HG03108 (cell line): Measurements from ENCODE around the gene TRIM69.
A peak's percentile ranks its signal among the peaks of the same experiment; 100 is the strongest.
"Not testable (repeated sequence)": the region's sequence is repeated elsewhere in the genome, so short reads cannot be mapped to it uniquely, and the experiment has no call there.

Experiments
- ATAC-seq: cut with Tn5 transposase; IDR thresholded peaks from one replicate; pipeline ENCODE4 v1.9.1; 2021; ENCODE audit warnings: moderate library complexity; ENCODE audit not compliant: unreplicated experiment

Gene TRIM69

DNA sequence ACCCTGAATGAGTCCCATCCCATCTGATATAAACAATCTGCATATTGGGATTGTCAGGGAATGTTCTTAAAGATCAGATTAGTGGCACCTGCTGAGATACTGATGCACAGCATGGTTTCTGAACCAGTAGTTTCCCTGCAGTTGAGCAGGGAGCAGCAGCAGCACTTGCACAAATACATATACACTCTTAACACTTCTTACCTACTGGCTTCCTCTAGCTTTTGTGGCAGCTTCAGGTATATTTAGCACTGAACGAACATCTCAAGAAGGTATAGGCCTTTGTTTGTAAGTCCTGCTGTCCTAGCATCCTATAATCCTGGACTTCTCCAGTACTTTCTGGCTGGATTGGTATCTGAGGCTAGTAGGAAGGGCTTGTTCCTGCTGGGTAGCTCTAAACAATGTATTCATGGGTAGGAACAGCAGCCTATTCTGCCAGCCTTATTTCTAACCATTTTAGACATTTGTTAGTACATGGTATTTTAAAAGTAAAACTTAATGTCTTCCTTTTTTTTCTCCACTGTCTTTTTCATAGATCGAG, 20.5 kb upstream of the TRIM69 start:
- no peak for ATAC-seq

- no peak for ATAC-seq
These were observed 19.2 kb upstream of the TRIM69 start for GRCh38 chr15:44716983-44717602.

DNA sequence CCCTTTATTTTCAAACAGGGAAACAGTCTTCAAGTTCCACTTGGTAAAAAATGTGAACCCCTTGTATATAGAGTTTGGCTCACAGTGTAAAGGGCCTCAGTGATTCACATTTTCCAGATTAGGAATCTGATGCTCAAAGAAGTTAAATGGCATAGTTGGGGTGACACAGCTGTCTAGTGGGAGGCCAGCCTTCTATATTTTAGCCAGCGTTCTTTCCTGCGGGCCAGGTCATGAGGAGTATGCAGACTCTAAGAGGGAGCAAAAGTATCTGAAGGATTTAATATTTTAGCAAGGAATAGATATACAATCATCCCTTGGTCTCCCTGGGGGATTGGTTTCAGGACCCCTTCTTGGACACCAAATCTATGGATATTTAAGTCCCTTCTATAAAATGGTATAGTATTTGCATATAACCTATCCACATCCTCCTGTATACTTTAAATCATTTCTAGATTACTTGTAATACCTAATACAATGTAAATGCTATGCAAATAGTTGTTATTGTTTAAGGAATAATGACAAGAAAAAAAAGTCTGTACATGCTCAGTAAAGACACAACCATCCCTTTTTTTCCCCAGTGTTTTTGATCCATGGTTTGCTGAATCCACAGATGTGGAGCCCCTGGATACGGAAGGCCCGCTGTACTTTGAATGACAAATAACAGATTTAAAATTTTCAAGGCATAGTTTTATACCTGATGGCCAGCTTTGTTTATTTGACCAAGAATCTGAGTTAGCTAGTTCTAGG, 18.0 kb upstream of the TRIM69 start:
- no peak for ATAC-seq

DNA sequence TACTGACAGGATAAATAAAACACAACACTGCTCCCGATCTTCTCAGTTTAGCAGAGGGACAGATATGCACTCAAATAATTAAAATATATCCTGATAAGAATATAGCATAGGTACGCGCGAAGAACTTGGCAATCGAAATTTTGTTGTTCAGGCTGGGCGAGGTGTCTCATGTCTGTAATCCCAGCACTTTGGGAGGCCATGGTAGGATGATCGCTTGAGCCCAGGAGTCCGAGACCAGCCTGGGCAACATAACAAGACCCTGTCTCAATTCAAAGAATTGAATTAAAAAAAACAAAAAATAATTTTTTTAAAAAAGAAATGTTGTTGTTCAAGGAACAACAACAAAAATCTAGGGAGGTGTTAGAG, 17.4 kb upstream of the TRIM69 start:
- peak; percentile 2 for ATAC-seq

GRCh38 chr15:44719293-44719999, 16.9 kb upstream of the TRIM69 start:
- peak; percentile 40 for ATAC-seq

DNA sequence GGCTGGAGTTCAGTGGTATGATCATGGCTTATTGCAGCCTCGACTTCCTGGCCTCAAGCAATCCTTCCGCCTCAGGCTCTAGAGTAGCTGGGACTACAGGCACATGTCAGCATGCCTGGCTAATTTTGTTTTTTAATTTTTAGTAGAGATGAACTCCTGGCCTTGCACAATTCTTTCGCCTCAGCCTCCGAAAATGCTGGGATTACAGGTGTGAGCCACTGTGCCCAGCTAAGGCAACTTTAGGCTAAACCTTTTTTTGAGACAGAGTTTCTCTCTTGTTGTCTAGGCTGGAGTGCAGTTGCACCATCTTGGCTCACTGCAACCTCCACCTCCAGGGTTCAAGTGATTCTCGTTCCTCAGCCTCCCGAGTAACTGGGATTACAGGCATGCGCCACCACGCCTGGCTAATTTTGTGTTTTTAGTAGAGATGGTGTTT, 16.3 kb upstream of the TRIM69 start:
- ATAC-seq = not testable (repeated sequence)

DNA sequence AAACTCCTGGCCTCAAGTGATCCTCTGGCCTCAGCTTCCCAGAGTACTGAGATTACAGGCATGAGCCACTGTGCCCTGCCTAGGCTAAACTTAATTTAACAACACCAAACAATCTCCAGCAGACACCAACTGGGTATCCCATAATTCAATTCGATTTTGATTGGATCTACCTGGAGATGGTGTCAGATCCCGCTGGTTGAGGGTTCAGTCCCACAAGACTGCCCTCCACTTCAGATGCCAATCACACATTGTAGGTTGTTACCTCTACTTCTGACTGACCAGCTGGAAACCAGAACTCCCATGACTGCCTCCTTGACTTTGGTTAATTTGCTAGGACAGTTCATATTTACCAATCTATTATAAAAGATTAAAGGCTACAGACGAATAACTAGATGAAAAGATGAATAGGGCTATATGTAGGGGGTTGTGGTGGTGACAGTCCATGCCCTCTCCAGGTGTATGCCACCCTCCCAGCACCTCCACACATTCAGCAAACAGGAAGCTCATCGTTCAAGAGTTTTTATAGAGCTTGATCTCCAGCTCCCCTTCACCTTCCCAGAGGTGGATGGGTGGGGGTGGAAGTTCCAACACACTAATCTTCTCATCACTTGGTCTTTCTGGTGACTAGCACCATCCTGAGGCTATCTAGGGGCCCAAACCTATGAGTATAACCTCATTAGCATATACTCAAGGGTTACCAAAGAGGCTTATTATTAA, 15.7 kb upstream of the TRIM69 start:
- ATAC-seq = no peak

DNA sequence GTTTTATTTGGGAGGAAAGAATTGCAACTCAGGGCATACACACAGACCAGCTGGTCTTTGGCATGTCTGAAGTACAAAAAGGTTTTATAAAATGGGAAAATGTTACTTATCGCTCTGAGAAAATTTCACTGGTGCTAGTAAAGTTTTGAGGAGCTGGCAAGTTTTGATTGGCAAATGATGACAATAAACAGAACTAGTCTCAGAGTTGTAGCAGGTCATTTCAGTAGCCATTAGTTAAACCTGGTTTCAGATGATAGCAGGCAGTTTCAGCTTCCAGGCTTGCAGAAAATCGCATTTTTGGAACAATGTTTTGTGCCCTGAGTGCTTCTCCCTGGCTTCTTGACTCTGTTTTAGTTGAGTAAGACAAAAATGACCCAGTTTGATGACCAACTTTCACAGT, 14.3 kb upstream of the TRIM69 start:
- no peak for ATAC-seq

- ATAC-seq = no peak
These were observed 10.2 kb upstream of the TRIM69 start for GRCh38 chr15:44726136-44726535.

- ATAC-seq = peak; percentile 40
These were observed 9.5 kb upstream of the TRIM69 start for GRCh38 chr15:44726568-44727484.

DNA sequence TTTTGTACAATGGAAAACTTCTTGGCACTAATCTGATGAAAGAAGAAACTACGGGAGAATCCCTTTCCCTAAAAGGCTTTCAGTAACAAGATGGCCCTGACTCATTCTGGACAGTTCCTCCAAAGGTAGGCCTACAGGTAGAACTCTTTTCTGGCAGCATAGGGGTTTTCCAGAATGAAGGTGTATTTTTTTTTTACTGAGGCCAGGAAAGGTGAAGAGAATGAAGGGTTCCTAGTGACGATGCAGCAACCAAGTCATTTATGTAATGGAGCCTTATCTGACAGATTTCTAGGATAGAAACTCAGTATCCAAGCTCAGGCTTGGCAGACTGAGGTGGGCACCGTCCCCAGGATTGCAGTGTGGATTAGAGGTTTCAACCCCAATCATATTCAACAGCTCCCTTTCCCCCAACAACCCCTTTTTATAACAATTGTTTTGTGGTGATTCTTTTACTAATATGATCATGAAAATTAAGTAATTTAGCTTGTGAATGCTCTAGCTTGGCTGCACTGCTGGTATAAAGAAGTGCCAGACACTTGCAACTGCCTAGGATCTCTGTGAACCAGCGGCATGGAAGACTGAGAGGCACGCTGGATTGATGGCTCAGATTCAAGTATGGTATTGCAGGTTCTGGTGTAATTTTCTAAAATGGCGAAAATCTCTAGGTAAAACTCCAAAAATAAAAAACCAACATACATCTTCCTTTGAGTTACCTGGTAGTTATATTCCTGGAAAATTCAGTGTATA, 8.7 kb upstream of the TRIM69 start:
- no peak for ATAC-seq

- not testable (repeated sequence) for ATAC-seq
These were observed 8.1 kb upstream of the TRIM69 start for GRCh38 chr15:44728232-44728575.

DNA sequence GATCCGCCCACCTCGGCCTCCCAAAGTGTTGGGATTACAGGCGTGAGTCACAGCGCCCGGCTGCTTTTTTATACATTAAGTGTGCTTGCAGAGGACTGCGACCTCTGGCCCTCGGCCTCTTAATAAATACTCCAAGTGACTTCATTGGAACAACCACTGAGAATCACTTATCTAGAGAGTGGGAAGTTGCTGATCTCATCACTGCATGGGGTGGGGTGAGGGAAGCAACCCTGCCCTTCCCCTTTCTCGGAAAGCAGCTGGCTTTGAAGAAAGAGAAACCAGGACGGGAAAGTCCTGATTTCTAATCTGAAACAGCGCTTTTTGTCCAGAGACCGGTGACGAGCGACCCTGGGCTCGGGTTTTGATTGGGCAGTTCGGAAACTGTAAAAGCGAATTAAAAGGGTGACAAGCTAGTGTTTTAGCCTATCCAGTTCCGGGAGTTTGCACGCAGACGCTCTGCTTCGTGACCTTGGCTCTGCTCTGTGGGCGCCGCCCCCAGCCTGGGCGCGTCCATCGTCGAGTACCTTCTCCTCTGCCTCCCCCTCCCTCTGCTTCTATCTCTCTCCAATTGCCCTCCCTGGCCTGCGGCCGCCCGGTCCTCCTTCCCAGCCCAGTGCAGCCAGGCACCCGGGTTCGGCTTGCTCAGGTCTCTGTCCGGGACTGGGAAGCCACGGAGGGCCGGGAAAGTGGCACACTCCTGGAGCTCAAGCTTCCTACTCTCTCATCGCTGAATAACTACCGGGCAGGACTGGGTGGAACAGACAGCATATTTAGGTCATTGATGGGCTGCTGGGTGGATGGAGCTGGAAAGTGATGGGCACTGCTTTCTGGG, 7.5 kb upstream of the TRIM69 start:
- peak; percentile 64 for ATAC-seq

DNA sequence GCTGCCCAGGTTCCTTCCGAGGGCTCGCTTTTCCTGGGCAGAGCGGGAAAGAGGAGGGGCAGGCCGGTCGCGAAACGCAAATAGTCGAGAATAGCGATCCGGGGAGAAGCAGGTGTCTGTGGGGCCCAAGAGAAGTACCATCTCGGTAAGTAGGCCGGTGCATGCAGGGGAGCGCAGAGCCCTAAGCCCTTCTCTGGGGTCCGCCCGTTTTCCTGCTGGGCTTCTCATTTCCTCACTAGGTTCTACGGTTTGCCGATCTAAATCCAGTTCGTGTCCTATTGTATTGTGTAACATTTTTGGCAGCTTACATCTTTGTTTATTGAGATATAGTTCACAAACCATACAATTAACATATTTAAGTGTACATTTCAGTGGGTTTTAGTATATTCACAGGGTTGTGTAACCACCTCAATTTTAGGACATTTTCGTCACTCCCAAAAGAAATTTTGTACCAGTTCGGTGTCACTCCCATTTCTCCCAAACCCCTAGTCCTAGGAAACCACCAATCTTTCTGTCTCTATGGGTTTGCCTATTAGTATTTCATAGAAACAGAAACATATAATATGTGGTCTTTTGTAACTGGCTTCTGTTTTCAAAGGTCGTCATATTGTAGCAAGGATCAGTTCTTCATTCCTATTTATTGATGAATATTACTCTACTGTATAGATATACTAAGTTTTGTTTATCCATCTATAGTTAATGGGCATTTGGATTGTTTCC, 6.8 kb upstream of the TRIM69 start:
- no peak for ATAC-seq

DNA sequence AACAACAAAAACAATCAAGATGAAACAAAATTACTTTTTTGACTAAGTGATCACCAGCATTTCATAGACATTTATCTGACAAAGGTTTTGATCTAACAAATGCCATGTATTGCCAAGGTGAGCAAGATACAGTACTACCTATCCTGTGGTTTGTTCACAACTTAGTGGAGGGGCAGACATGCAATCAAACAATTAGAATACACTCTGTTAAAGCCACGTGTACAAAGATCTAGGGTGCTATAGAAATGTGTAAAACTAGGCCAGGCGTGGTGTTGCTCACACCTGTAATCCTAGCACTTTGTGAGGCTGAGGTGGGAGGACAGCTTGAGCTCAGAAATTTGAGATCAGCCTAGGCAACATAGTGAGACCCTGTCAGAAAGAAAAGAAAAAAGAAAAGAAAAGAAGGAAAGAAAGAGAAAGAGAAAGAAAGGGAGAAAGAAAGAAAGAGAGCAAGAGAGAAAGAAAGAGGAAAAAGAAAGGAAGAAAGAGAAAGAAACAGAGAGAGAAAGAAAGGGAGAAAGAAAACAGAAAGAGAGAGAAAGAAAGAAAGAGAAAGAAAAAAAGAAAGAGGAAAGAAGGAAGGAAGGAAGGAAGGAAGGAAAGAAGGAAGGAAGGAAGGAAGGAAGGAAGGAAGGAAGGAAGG, 1.4 kb upstream of the TRIM69 start:
- no peak for ATAC-seq

GRCh38 chr15:44735482-44736180, 697 bp upstream of the TRIM69 start:
- no peak for ATAC-seq
